ENCODE data around the gene MAN1A2.

The MAN1A2 gene

DNA sequence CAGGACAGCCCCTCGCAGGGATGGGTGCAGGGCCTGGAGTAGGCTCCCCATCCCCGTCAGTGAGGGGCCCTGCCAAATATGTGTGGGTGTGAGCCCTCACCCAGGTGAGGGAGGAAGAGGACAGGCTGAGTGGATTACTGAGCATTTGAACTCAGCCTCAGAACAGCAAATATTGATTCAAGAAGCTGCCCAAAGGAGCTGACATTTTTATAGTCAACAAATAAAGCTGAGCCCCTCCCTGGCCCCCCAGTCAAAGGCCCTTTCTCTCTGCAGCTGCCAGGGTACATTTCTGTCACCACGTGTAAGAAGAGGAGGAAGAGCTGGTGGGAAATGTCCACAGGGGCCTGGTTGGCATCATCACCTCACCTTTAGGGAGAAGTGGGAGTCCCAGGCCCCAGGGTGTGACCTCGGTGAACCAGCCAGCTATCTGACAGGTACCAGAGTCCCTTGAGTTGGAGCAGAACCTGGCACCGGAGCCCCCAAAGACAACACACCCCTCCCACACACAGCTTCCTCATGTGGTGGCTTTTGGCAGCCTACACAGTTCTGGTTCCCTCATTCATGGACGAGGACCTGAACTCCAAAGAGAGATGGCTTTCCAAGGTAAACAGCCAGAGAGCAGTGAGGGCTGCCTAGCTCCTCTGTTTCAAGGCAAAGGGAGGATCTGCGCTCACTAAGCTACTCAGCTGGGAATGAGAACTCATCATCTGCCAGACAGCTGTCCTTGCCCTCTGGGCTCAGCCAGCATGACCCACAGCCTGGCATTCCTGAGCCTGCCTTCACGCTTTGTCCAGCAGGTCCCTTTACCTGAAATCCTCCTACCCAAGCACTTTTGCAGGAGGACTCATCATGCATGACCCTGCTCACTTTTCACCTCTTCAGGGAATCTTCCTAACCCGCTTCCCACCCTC is 195.6 kb downstream of the MAN1A2 start:
- no peak for DNase-seq

DNA sequence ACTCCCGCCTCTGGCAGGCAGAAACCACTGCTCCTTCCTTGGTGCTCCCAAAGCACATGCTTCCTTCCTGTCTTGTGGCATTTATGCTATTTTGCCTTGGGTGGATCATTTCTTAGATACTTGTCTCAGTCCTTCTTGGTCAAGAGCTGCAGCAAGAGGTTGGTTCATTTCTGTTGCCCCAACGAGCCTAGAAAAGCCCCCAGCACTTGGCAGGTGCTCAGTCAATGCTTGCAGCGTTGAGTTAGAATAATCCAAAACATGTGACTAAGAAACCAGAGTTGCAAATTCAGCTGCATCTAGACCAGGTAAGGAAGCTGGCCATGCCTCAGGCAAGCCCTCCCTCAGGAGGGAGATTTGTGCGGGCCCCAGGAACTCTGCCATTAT is 196.2 kb downstream of the MAN1A2 start:
- no peak for DNase-seq

DNA sequence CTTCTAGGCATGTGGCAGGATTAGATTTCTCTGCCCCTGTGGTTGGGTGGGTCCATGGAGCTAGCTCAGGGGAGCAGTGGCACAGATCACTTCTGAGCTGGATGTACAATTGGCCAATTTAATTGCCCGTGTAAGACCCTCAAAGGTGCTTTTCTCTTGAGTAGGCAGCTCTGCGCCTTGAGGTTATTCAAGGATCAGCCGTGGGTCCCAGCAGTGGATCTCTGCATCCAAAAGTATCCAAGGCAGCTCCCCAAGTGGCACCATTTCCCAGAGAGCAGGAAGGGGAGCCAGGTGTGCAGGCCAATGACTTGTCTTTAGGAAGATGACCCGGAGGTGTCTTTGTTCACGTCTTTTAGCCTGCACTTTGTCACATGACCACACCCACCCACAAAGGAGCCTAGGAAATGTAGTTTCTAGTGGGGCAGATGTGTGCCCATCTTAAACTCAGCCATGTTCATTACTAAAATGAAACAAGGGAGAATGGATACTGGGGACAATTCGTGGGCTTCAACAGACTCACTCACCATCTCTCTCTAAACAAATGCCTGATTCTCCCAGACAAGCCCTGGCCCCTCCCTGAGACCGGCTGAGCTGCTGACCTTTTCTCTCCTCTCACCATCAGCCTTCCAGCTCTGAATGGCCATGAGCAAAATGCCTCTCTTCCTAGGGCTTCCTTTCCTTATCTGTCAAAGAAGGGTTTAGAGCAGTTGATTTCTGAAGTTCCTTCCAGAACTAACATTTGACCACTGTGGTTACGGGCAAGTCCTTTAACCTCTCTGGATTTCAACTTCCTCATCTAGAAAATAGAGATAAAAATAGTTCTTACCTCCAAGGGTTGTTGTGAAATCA is 197.2 kb downstream of the MAN1A2 start:
- DNase-seq, result no peak

DNA sequence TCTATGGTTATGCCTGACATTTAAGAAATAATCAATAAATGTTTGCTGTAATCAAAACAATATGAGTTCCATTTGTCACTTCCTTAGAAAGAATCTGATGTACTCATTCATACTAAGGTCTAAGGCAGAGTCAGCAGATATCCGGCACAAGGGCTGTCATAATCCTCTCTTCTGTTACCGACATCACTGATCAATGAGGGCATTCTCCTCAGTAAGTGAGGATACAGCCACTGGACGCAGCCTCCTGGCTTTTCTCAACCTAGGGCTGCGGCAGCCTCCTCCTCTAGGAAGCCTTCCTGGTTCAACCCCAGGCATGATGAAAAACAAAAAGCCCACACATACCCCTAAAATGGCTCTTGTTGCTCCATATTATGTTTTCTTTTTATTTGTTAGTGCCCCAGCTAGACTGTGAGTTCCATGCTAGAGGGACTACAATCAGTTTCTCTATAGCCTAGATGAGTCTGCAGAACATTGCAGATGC is 197.9 kb downstream of the MAN1A2 start:
- no peak for DNase-seq

DNA sequence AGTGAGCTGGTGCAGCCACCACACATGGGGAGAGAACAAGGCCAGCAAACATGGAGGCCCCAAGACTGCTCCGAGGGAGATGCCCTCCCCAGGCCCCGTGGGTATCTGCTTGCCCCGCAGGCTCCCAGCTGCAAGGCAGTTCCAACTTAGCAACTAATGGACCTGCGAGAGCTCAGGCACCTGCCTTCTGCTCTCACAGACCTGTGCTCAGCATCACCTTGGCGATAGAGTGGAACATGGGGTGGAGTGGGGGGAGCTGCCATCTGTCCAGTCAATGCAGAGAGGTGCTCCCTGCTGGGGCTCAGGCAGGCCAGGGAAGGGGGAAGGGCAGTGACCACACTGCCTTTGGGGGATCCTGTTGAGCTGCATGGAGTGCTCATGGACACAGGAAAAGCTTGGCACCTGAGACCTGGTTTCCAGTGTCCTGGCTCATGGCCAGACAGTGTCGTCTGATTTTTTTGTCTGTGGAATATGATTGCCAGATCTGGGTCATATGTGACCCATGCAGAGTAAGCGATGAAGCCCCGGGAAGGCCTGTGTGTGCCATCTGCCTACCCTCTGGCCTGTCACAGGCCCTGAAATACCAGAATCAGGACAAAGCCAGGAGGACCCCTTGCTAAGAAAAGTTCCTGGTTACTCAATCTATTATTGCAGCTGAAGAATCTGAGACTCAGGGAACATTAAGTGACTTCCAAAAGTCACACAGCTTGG is 198.7 kb downstream of the MAN1A2 start:
- DNase-seq, result no peak

DNA sequence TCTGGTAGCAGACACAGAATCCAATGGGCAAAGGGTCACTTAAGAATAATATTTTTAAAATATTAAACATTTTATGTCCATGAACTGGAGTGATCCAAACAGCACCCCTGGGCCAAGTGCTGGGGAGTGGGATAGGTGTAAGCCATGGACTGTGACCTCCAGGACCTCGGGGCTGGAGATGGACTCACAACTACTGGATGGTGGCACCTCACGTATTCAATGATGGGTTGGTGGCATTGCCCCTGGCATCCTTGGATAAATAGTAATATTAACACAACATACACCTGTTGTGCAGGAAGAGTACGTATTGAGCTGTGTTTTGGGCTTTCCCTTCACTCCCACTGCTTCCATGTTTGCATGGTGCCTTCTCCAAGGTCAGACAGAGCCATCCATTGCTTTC is 199.3 kb downstream of the MAN1A2 start:
- DNase-seq, result no peak

DNA sequence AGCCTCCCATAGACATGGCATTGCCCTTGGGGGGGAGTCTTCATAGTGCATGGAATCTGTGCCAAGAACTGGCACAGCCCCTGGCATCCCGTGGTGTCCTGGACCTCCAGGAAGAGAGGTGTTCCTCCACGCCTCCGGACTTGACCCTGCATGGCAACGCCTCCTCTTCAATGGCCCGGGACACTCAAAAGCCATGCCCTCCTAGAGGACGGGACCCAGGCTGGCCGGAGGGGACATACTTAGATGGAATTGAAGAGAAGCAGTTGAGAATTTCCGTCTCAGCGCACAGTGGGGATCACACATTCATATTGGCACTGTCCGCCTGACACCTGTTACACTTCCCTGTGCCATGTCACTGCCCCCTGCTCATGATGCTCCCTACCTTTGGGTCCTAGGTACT is 200.2 kb downstream of the MAN1A2 start:
- DNase-seq, result no peak

DNA sequence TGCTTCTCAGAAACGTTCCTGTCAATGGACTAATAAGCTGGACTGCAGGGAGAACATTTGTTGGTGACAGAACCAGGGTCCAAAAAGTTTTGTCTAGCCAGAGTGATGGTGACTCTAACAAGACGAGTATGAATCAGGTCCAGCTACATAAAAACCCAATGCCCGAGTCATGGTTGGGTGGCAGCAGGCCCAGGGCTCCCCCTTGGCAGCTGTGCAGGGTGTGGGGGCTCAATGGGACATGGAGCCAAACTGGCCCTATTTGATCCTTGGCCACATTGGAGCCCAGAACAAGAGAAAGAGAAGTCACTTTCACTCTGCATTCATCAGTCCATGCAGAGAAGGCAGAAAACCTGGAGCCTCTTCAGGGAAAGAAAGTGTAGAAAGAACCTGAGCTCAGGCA is 200.7 kb downstream of the MAN1A2 start:
- DNase-seq, result no peak

DNA sequence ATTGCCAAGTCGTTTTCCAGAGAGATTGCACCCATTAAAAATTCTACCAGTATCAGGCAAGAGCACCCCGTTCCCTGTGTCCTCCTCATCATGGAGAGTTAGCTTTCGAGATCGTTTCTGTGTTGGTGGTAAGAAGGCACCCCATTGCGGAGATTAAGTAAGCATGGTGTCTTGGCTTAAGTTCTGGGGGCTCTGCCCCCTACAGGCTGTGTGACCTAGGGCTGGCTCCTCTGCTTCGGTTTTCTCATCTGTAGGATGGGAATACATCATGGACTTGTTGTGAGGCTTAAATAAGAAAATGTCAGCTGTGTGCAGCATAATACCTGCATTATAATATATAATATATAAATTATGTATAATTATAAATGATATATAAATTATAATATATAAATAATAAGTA is 201.8 kb downstream of the MAN1A2 start:
- DNase-seq, result no peak

DNA sequence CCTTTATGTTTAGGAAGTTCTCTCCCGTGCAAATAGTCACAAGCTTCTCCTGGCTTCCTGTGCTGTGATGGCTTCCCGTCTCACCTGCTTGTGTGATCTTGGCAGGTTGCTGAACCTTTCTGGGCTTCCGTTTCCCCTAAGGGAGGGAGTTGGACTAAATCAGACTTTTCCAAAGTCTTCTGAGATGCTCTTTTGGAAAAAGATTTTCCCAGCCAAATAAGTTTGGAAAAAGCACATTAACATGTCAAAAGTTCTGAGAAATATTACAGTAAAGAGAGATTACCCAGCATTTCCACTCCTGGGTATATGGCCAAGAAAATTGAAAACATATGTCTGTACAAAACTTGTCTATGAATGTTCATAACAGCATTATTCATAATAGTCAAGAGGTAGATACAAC is 202.6 kb downstream of the MAN1A2 start:
- DNase-seq, result no peak

DNA sequence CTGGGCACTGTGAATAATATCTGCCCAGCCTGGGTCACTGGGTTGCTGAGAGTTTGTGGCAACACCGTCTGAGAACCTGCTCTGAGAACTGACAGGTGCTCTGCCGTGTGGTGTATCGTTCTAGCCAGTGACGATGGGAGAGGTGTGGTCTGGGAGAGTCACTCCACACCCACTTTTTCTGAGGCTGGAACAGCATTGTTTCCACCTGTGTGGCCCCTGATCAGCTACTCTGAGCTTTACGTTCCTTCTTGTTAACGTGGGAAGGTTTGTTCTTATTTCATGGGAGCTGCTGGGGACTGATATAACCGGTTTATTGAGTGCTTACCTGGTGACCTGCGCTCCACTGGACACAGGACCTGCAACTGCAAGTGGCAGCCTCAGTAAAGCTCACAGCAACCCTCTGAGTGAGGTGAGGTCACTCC is 203.8 kb downstream of the MAN1A2 start:
- DNase-seq, result no peak

DNA sequence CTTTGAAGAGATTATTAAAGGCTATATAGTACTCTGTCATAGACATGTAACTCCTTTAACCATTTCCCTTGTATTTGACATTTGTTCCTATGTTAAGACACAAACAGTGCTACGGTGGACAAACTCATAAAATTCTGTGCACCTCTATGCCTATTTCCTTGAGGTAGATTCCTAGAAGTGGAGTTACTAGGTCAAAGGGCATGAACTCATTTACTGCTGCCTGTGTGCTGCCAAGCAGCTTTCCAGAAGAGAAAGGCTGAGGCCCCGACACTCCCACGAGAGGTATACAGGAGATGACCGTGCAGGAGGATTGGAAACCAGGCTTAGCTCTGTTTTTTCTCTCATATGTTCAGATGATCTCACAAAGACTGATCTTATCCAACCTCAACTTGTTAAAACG is 204.2 kb downstream of the MAN1A2 start:
- DNase-seq, result no peak

DNA sequence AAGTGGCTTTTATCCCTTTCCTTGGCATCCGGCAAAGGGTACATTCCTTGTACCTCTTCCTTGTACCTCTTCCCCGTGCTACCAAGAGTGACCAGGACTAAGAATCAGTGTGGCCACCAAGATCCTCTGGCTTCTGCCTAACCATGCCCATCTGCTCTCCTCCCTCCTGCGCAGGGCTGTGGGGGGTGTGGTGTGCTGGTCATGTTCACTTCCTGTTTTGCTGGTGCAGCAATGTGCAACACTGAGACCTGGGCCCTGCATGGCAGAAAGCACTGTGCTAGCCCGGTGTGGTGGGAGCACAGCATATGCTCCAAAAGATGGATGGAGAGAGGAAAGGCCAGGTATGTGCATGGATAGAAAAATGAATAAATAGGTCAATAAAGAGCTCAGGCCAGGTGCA is 205.3 kb downstream of the MAN1A2 start:
- peak; percentile 10 to 15 for DNase-seq

DNA sequence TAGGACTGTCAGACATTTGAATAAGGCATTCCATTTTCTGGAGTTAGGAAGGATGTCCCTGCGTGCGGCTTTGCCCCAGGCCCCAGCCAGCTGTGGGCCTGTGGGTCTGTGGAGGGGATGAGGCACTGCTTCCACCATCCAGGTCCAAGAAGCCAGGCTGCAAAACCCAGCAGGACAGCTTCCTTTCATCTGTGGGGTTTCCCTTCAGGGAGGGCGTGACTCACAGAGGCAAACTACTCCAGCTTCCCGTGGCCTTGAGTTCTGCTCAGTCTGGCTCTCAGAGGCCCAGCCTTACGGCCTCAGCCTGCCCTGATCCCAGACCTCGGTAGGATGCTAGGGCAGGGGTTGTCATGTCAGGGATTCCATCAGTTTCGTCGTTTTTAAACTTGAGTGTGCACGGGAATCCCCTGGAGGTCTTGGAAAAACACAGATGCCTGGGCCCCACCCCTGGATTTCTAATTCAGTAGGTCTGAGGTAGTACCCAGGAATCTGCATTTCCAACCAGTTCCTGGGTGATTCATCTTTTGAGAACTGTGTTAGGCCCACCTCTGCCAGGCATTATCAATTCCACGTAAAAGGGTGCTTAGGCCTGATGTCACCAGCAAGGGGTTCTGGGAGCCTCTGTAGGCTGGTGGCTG is 206.3 kb downstream of the MAN1A2 start:
- DNase-seq, result peak; percentile 9 to 16

DNA sequence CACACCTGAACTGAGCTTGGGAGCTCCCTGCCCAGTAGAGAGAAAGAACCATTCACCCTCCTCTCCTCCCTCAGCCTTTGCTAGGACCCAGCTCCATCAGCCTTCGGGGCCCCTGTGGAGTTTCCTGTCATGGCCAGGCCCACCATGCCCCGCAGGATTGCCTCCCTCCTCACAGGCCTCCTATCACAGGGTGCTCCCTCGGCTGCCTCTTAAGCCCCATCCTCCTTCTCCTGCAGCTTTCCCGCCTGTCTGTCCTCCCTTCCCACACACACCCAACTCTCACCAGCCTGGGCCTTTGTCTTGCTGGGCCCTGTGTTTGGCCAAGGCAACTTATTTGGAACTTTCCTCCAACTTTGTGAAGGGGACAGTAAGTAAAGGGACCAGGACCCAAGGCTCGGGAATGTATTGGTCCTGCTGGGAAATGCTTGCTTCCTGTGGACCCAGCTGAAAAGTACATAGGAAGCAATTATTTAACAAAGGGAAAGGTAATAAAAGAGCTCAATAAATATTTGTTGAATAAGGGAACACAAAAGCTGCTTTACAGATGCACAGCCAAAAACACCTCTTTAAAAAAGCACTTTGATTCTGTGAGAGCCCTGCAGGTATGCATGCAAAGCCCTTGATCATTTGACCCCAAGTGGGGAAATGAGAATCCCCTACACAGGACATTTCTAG is 207.0 kb downstream of the MAN1A2 start:
- no peak for DNase-seq

DNA sequence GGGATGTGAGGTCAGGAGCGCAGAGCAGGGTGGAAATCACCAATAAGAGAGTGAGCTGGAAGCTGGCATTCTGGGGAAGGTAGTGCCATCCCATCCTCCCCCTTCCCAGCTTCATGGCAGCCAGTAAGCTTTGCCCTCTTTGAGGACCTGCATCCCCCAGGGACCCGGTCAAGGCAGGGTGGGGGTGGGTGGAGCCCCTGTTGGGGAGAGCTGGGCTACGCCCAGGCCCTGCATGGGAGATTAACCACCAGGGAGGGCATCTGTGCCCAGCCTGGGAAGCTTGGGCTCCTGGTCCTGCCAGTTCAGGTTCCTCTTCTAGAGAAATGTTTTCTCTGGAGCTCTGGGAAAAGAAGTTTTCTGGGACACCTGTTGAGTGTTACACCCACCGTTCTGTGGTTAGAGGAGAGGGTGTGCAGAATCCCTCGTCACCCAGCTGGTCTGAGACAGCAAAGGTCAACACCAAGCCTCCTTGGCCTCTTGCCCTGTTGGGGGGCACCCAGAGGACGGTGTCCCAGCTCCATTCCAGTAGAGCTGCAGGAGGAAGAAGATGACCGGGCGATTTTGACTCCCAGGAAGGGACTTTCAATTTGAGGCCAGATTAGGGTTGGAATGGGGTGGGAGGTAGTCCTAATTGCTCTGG is 208.5 kb downstream of the MAN1A2 start:
- no peak for DNase-seq

DNA sequence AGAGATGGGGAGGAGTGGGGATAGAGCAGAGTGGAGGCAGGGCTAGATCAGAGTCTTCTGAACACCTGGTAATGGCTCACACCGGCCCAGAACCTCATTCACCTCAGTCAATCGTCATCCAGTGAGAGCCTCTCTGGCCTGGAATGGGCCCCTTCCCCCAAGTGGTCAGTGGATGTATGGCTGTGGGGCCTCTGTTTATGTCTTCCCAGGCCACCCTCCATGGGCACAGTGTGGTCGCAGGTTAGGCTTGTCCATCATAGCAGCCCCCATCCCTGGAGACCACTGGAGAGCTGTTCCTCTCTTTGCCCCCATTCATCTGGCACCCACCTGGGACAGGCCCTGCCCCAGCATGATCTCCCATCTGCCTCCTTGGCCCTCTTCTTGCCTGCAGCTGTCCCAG is 209.0 kb downstream of the MAN1A2 start:
- no peak for DNase-seq

DNA sequence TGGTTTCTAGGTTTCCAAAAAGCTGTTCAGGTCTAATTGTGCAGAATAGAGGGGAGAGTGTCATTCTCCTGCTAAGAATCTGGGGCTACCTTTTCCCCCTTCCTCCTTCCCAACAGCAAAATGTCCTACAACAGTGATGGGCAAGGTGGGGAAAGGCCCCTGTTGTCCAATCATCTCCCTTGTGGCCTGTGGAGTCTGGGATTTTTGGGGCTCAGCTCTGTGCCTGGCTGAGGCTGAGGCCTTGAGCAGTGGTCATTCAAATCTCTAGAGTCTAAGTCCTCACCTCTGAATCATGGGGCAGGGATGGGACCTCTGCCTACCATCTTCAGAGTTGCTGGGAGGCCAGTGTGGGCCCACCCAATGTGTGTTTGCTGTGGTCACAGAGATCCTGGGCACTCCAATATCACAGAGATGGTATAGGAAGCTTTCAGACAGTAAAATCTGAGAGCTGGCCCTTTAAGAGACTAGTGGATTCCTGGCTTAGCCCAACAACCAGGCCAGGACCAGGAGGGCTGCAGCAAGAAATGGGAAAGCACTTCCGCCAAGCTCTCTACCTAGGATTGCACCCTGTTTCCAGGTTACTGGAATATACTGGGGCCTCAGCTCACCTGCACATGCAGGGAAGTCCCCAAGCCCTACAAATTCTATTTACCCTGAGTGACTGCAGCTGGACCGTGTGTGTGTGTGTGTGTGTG is 210.1 kb downstream of the MAN1A2 start:
- DNase-seq, result no peak

DNA sequence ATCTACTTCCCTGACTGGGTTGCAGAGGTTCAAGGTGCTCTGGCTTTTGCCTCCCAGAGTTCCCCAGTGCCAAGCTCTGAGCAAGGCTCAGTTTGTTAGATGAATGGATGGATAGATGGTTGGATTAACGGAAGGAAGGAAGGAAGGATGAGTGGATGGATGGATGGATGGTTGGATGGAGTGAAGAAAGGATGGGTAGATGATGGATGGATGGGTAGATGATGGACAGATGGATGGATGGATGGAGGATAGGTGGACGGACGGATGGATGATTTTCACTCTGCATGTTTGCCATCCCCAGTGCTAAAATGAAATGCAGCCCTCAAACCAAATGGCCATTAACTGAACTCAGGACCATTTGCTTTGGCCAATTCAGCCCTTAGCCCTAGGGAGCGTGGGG is 211.2 kb downstream of the MAN1A2 start:
- DNase-seq, result no peak

Measured in activated CD4-positive, alpha-beta T cell treated with anti-CD3 and anti-CD28 coated beads, Interleukin-2, amount 50 U/mL, for 48 hours (primary cell).